COLO829 (cell line): ENCODE results near the gene MEPE.

ENCODE experiments used
- DNase-seq: peaks from one replicate; pipeline ENCODE4 v3.0.0; 2012; ENCODE audit warnings: low spot score

Gene MEPE, protein sequence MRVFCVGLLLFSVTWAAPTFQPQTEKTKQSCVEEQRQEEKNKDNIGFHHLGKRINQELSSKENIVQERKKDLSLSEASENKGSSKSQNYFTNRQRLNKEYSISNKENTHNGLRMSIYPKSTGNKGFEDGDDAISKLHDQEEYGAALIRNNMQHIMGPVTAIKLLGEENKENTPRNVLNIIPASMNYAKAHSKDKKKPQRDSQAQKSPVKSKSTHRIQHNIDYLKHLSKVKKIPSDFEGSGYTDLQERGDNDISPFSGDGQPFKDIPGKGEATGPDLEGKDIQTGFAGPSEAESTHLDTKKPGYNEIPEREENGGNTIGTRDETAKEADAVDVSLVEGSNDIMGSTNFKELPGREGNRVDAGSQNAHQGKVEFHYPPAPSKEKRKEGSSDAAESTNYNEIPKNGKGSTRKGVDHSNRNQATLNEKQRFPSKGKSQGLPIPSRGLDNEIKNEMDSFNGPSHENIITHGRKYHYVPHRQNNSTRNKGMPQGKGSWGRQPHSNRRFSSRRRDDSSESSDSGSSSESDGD

GRCh38 chr4:87832669-87833068, at the start of gene MEPE:
TSS of gene MEPE (plus strand) at chr4:87832969. CDS start at chr4:87834715, 1,746 bp downstream.
- DNase-seq, result no peak

DNA sequence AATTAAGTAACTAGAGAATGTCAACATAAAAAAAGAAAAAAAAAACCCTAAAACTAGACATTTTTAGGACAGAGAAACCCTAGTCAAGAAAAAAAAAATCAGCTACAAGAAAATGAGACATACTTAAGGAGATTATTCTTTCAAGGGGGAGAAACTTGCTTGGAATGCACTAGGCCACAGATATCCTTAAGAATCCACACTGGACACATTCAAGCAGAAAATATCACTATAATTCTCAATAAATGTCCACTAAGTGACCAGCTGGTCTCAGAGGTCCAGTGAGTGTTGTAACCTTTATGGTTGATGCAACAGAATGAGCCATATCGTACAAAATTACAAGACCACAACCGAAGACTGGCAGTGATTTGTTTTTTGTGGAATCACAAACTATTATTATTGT, 49.0 kb upstream of the MEPE start:
- DNase-seq, result no peak

- no peak for DNase-seq
Observed at GRCh38 chr4:87785731-87786509, 46.8 kb upstream of the MEPE start.

DNA sequence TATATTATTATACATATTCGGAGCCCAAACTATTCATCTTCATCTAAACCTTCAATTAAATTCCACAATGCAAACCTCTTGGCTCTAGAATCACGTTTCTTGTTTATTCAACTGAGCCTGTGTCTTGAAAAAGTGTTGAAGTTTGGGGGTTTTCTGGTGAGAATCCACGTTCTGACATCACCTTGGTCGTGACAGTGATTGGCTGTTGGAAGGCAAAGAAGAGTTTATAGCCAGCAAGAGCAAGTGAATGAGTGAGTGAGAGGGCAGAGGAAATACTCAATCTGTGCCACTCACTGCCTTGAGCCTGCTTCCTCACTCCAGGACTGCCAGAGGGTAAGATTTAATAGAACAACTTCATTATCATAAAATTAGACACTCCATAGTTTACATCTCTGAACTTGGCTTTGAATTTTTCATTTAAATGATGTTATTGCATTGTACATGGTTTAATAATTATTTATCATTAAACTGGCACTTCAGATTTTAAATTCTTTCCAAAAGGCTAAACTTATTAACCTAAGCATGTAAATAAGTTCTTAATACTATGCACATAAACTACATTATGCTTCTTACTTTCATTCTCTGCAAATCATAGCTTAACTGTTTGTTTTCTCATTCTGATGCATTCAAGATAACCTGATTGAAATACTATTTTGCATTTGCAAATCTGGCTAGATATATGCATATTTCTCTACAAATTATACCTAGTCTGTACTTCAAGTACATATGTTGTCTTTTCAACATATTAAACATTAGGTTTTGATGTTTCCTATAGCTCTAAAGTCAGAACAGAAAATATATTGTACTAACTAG, 33.3 kb upstream of the MEPE start, which contains the start of gene IBSP:
Gene IBSP, plus strand, starts transcription at position 254 of the 813 bp plus-strand sequence. CDS start 2,808 bp downstream, outside the sequence.
- no peak for DNase-seq

DNA sequence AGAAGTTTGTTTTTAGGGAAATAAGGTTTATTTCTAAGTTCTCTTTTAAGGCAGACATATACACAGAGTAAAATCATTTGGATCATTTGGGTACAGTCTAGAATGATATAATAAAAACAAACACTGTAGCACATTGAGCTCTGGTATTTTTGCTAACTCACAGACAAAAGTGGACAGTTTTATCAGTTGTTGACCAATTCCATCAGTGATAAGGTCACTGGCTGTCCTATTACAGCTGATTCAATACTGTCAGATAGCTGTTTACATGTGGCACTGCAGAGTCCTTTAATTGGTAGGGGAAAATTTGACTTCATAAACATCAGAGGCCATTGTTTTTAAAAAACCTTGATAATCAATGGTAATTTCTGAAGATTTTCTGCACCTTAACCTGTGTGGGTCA, 29.9 kb upstream of the MEPE start:
- no peak for DNase-seq

GRCh38 chr4:87803421-87803820, 29.3 kb upstream of the MEPE start:
- DNase-seq, result no peak

GRCh38 chr4:87804871-87805270, 27.9 kb upstream of the MEPE start:
- DNase-seq, result no peak

DNA sequence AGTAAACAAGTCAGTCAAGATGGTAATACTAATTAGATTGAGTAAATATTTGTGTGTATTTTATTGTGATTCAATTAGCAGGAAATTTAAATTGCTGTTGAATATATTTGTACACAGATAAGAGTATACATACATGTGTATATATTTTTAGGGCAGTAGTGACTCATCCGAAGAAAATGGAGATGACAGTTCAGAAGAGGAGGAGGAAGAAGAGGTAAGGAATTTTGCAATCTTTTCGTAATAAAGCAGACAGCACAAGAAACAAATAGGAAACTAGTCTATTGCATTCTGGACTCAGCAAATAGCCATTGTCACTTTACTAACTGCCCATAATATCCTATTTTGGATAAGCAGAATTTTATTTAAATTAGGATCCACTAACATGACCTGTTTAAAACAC, 26.8 kb upstream of the MEPE start:
- no peak for DNase-seq

DNA sequence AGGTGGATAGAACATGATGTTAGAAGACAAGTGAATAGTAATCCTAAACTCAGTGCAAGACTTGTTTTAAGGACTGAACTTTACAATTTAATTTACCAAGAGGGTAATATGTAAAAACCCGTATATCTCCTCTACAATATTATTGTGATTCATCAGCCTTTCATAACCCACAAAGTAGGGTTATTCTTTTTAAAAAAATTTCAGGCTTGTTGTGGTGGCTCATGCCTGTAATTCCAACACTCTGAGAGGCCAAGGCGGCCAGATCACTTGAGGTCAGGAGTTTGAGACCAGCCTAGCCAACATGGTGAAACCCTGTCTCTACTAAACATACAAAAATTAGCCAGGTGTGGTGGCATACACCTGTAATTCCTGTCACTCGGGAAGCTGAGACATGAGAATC, 26.2 kb upstream of the MEPE start:
- DNase-seq, result no peak

- DNase-seq, result no peak
Observed at GRCh38 chr4:87807402-87807801, 25.4 kb upstream of the MEPE start.

GRCh38 chr4:87811977-87812376, 20.8 kb upstream of the MEPE start:
- no peak for DNase-seq

GRCh38 chr4:87819281-87819919, 13.4 kb upstream of the MEPE start:
- DNase-seq, result no peak

DNA sequence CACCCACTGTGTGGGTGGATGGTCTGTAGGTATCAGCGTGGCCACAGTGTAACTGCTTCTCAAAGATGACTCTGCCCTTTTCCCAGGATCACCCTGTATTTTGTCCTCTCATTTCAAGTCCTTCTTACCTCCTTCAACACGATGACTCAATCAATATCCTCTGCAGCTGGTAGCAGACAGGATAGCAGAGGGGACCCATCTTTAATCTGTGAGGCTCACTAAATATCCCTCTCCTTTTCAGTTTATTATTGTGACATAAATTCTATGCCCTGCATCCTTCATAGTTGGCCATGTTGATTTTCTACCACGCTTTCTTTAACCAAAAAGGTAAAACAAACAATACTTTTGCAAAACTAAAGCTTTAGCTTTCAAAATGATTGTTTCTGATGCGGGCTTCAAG, 9.6 kb upstream of the MEPE start:
- DNase-seq, result no peak

GRCh38 chr4:87823724-87824123, 9.0 kb upstream of the MEPE start:
- no peak for DNase-seq

- no peak for DNase-seq
Observed at GRCh38 chr4:87824352-87824751, 8.4 kb upstream of the MEPE start.

DNA sequence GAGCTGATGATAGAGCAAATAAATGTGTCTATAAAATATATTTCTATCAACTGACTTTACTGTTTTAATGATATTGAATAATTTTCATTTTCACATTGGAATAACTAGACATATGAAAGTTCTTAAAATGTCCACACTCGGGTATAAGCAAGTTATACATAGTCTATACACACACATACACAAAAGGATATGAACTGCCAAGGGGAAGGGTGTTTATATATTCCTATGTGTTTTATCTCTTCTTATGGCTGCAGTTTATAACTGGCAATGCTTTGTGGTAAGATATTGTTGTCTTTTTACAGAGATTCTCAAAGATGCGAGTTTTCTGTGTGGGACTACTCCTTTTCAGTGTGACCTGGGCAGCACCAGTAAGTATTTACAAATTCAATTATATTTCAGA, 1.6 kb downstream of the MEPE start:
- DNase-seq, result no peak

DNA sequence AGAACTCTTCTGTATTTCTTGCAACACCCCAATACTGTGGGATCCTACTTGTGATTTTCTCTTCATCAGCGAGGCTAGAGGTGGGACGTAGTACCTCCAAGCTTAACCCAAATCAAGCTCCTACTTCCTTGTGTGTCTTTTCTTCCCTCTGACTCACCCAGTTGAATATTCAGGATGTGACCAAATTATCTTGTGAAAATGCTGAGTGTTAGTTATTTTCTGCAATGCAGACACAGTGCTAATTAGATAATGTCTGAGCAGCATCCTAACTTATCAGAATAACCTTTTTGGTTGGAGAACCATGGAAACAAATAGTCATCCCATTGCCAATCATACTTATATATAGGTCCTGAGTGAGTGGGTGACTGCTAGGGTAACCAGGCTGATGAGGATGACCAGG, 2.4 kb downstream of the MEPE start:
- no peak for DNase-seq

GRCh38 chr4:87835743-87836142, 3.0 kb downstream of the MEPE start:
- no peak for DNase-seq

DNA sequence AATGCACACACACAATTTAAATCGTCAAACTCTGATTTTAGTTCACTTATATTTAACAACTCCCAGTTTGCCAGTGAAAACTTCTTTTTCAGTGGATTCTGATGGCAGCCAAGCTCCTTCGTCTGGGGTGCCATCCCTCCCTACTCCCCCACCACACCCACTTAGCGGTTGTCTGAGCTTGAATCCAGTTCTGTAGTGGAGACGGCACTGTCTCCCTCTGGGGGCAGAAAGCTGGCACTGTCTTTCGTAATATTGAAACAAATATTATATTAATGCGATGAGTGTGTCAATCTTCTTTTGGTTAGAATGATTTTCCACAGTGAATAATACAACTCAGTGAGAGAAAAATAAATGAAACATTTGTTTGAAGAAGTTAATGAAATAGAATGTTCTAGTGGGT, 5.4 kb downstream of the MEPE start:
- no peak for DNase-seq

GRCh38 chr4:87838890-87839591, 6.3 kb downstream of the MEPE start:
- DNase-seq, result peak; percentile 56

DNA sequence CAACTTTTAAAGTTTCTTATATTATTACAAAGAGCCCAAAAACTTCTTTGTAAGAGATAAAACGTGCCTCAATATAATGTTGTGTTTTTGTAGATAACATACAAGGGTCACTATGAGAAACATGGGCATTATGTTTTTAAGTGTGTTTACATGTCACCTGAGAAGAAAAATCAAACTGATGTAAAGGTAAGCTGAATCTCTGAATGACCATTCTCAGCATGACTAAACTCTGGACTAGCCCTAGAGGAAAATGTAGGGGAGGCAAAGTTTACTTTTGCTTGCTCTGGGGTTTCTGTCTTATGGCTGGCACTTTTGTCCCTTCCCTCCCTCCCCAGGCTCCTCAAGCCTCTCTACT, 6.8 kb downstream of the MEPE start:
- no peak for DNase-seq
